Measurements from ENCODE around the gene HBG1.

HBG1 gene

DNA sequence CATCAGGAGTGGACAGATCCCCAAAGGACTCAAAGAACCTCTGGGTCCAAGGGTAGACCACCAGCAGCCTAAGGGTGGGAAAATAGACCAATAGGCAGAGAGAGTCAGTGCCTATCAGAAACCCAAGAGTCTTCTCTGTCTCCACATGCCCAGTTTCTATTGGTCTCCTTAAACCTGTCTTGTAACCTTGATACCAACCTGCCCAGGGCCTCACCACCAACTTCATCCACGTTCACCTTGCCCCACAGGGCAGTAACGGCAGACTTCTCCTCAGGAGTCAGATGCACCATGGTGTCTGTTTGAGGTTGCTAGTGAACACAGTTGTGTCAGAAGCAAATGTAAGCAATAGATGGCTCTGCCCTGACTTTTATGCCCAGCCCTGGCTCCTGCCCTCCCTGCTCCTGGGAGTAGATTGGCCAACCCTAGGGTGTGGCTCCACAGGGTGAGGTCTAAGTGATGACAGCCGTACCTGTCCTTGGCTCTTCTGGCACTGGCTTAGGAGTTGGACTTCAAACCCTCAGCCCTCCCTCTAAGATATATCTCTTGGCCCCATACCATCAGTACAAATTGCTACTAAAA is 22.8 kb downstream of the HBG1 start, which contains the start of gene HBB:
HBB (minus strand) TSS at position 340 of the 579 bp plus-strand sequence; CDS start at position 290, 50 bp downstream.
- no peak for DNase-seq (ENCODE audit: low read depth)

DNA sequence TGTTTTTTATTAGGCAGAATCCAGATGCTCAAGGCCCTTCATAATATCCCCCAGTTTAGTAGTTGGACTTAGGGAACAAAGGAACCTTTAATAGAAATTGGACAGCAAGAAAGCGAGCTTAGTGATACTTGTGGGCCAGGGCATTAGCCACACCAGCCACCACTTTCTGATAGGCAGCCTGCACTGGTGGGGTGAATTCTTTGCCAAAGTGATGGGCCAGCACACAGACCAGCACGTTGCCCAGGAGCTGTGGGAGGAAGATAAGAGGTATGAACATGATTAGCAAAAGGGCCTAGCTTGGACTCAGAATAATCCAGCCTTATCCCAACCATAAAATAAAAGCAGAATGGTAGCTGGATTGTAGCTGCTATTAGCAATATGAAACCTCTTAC is 24.2 kb downstream of the HBG1 start:
- no peak for DNase-seq (ENCODE audit: low read depth)

- no peak for DNase-seq (ENCODE audit: low read depth)
Observed at GRCh38 chr11:5224538-5225479, 24.8 kb downstream of the HBG1 start.

- no peak for DNase-seq (ENCODE audit: low read depth)
Observed at GRCh38 chr11:5223686-5224085, 26.0 kb downstream of the HBG1 start.

GRCh38 chr11:5223146-5223545 is 26.5 kb downstream of the HBG1 start:
- no peak for DNase-seq (ENCODE audit: low read depth)

GRCh38 chr11:5210376-5210885 is 39.2 kb downstream of the HBG1 start:
- DNase-seq (ENCODE audit: low read depth) = no peak

- no peak for DNase-seq (ENCODE audit: low read depth)
Observed at GRCh38 chr11:5204787-5205186, 44.9 kb downstream of the HBG1 start.

GRCh38 chr11:5203366-5203765 is 46.3 kb downstream of the HBG1 start:
- no peak for DNase-seq (ENCODE audit: low read depth)

DNA sequence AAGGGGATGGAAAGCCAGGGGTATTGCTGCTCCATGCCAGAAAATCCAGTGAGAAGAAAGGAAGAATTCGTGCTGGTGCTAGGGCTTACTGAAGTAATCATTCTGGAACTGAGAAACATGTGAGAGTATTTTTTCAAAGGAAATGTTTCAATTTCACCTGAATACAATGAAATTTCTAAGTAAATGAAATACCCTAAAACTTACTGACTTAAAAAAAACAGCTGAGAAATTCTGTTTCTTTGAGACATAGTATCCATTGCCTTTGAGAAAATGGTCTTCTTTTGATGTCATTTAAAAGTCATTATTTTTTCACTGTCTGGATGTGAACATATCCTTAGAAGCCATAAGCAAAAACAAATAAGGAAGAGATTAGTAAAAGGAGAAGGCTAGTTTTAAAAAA is 49.1 kb downstream of the HBG1 start, which contains the start of gene OR51V1:
OR51V1 (minus strand) TSS at position 101 of the 400 bp plus-strand sequence; CDS start at position 101, 0 bp downstream.
- no peak for DNase-seq (ENCODE audit: low read depth)

- DNase-seq (ENCODE audit: low read depth) = no peak
Observed at GRCh38 chr11:5198285-5198684, 51.4 kb downstream of the HBG1 start.

Measured in stimulated activated CD8-positive, alpha-beta memory T cell treated with anti-CD3 and anti-CD28 coated beads, Interleukin-4, amount 100 ng/mL, for 24 hours (primary cell).